HG02588 (cell line): Measurements from ENCODE around the gene IMPA2.
"Not testable (repeated sequence)": the region's sequence is repeated elsewhere in the genome, so short reads cannot be mapped to it uniquely, and the experiment has no call there.

Experiments used
- ATAC-seq: cut with Tn5 transposase; IDR thresholded peaks from one replicate; pipeline ENCODE4 v1.9.1; 2021; ENCODE audit warnings: mild to moderate bottlenecking, moderate library complexity; ENCODE audit not compliant: unreplicated experiment

The IMPA2 gene

DNA sequence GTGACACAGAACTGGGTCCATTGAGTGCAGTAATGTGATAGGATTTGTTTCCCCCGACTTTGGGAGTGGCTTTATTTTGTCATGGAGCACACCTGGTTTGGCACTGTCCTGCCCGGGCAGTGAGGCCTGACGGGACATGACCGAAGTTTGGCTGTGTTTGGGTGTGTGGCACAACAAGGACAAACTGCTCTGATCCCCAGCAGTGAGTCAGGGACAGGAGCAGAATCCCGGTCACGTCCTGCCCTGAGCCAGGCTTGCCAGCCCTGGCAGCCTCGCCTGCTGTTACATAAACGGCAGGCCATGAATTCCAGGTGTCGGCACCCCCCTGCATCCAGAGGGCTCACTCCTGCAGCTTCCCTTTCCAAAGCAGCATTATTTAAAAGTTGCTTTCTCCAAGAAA, 45.7 kb downstream of the IMPA2 start:
- no peak for ATAC-seq

DNA sequence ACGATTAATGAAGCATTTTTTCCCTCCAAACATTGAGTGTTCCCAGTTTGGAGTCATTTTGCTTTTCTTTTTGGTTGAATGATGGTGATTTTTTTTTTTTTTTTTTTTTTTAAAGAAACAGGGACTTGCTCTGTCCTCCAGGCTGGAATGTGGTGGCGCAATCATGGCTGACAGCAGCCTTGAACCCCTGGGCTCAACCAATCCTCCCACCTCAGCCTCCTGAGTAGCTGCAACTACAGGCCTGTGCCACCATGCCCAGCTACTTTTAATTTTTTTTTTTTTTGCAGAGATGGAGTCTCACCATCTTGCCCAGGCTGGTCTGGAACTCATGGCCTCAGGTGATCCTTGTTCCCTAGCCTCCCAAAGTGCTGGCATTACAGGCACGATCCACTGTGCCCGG, 46.2 kb downstream of the IMPA2 start:
- ATAC-seq, result no peak

DNA sequence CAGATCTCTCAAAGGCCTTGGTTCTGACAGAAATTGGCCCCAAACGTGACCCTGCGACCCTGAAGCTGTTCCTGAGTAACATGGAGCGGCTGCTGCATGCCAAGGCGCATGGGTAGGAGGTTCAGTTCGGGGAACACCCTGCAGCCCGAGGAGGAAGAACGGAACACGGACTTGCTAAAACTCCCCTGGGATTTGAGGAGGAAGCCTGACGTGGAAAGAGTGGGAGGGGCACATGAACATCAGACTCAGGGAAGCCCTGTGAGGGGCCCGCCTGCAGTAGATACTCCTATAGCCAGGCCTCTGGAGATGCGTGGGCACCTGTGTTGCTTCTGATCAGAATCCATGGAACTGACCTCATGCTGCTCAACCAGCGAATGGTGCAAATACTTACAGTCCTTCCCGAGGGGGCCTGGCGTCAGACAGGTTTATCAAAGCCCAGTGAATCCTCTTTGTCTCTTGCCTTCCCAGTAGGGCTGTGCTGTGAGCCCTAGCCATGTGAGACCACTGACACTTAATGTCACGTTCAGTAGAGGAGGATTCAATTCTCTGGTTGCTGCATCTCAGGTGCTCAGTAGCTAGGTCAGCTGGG, 46.8 kb downstream of the IMPA2 start:
- no peak for ATAC-seq

DNA sequence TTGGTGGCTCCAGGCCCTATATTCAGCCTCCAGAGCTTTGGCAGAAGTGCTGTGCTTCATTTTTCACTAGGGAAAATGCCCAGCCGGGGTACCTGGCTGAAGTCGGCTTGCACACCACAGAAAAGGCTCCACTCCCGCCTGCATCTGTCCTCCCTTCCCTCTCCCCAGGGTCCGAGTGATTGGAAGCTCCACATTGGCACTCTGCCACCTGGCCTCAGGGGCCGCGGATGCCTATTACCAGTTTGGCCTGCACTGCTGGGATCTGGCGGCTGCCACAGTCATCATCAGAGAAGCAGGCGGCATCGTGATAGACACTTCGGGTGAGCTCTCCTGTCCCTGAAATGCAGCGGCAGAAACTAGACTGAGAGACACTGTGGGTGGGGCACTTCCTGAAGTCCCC, 47.4 kb downstream of the IMPA2 start:
- ATAC-seq, result no peak

DNA sequence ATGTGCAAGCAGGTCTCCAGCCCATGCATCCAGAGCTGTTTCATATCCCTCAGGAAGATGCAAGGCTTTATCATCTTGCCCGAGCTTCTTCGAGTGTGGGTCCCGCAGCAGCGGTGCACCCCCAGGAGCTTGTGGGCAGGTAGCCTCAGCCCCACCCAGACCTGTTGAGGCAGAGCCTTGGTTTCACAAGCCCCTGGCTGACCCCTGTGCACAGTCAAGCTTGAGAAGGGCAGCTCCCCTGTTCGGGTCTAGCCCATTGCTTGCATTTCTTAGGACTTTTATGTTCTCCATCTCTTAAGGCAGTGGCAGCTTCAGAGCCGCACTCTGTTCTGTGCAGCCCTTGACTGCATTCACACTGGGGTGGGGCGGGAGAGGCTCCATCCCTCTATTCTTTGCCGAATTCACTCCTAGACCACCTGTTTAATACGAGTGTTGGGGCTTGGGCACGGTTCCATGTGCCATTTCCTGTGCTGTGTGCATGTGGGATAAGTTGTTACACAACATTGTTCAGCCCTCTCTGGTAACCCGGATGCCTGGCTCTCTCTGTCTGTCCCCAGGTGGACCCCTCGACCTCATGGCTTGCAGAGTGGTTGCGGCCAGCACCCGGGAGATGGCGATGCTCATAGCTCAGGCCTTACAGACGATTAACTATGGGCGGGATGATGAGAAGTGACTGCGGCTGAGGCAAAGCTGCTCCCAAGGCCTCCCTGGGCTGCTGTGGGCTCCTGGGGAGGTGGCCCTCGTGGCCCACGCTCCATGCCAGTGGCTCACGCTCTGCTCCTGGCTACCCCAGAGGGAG, 48.7 kb downstream of the IMPA2 start:
- ATAC-seq, result no peak

DNA sequence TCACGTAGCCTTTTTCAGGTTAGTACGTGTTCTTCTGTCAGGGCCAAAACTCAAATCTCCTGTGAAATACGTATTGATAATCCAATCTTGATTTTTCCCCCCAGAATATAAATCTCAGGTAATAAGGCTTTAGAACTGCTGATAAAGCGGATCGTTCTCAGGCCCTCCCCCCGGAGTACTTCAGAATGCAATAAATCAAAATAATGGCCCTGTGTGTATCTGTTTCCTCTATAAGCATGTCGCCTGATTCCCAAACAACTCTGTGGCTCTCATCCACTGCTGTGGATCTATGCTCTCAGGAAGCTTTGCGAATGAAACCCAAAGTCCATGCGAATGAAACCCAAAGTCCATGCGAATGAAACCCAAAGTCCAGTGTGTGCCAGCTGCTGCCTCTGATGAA, 49.4 kb downstream of the IMPA2 start:
- ATAC-seq, result no peak

DNA sequence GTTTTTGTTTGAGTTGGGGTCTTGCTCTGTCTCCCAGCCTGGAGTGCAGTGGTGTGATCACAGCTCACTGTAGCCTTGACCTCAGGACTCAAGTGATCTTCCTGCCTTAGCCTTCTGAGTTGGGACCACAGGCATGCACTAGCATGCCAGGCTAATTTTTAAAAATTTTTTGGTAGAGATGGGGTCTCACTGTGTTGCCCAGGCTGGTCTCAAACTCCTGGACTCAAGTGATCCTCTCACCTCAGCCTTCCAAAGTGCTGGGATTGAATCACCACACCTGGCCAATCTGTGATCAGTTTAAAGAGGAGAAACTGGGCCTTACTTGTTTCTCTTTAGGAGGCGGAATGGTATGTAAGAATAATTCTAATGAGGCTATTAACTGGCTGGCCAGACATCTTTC, 49.9 kb downstream of the IMPA2 start:
- no peak for ATAC-seq

DNA sequence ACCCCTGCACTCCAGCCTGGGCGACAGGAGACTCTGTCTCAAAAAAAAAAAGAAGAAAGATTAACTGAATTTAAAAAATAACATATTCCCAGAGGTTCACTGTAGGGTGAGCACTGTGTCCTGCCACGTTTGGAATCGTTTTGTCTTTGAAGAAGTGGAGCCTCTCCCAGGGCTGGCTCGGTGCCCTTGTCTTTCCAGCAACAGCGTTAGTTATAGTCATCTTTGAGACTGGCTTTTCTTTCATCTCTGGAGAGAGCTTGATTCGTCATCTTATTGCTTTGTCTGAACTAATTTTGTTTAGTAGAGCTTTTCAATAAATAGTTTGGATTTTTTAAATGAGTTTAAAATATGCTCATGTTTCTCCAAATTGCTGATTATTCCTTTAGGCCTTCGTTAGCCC, 50.5 kb downstream of the IMPA2 start:
- no peak for ATAC-seq

DNA sequence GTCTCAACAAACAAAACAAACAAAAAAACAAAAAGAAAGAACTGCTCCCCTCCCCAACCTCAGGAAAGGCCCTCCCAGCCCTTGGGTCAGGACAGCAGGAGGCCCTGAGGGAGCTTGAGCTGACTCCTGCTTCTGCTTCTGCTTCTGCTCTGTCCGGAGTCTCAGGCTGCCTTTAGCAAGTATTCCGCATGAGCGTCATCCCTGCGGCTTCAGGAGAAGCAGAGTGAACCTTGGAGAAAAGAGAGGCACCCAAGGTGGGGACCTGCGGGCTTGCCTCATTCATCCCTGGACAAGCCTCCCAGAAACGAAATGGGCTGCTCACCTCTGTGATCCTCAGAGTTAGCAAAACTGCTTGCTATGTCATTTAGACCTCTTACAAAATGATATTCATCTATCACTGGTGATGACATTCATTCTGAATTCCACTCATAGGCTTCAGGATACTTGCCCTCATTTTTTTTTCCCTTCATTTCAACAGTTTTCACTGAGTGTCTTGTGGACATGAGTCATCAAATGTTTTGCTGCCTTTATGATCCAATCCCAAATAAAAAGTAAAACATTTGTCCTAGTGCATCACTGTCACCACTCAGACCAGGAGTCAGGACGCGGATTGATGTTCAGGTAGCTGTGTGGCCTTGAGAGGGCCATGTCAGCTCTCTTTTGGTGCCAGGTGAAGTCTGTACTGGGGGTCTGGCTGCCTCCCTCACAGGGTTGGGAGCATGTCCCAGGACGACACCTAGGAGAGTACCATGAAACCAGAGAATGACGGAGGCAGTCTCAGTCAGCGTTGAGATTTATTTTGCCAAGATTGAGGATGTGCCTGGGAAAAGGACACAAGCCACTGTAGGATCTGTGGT, 51.7 kb downstream of the IMPA2 start:
- ATAC-seq, result no peak

DNA sequence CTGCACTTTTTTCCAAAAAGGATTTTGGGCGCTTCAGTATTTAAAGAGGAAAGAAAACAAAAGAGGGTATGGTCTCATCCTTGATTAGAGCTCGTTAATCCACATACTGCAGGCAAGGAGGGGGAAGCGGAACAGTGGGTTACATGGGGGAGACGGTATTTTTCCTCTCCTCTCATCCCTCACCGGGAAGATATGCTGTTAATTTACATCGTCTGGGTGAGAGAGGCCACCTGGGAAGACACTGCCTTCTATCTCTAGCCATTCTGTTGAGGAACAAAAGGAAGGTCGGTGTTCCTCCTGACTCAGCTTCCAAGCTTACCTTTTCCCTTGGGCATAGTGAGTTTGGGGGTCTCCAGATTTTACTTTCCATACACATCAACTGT, 52.3 kb downstream of the IMPA2 start:
- ATAC-seq, result no peak

DNA sequence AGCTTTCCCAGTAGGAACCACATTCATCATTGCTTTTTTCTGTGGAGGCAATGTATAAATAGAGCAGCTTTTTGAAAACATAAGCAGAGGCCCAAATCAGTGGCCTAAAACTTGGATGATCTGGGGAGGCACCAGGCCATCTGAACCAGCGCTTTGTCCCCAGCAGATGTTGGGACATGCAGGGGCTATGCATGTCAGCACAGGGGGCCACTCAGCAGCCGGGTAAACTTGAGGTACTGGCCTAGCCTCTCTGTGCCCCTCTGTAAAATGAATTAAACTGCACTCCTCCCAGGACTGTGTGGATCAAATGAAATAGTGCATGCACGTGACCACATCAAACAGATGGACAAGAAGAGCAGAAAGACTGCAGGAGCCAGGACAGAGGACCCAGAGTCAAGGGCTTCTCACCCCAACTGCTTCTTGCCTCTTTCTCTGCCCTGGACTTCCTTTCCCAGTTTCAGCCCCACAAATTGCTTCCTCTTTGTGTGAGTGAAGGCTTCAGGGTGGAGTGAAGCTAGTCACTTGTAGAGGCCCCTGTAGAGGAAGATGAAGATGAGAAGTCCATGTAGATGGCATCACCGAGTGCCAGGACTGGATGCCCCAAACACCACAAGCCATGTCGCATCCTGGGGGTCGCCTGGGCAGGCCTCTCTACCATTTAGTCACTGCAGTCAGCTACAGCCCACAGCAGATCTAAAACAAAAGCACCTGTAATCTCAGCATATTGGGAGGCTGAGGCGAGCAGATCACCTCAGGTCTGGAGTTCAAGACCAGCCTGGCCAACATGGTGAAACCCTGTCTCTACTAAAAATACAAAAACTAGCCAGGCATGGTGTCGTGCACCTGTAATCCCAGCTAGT, 53.2 kb downstream of the IMPA2 start:
- no peak for ATAC-seq

DNA sequence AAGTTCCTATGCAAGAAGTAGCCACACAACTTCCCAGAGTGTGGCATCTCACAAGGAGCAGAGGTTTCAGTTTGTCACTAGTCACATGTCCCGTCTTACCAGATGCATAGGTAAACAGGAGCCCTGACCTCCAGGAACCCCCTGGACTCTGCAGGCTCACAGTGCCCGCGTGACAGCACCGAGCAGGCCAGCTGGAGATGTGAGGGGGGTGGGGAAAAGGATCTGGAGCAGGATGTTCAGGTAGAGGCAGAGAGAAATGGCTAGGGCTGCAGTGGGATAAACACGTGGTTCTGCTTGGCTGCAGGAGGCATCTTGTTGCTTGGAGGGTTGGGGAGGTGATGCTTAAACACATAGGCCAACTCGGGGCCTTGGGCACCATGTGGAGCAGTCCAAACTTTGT, 54.2 kb downstream of the IMPA2 start:
- no peak for ATAC-seq

DNA sequence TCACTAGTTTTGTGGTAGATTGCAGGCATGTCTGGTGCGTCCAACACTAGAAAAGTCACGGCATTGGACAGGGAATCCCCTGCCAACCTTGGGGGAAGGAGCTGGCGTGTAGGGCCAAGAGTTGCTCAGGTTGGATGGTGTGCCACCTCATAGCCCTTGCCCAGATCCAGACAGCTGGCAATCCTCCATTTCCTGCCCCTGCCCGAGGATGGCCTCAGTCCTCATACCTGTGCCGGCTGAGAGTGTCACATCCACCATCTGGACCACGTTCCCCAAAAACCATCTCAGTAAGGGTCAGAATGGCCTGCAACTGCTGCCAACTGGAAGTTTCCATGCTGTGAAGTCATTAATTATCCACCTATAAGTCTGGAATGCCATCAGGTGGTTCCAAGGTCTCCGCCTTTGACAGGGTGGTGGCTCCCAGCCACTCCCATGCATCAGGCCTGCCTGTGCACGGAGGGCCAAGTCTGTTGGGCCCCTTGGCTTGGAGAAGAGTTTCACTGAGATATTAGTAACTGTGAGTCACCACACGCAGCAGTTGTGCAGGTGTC, 55.0 kb downstream of the IMPA2 start:
- no peak for ATAC-seq

DNA sequence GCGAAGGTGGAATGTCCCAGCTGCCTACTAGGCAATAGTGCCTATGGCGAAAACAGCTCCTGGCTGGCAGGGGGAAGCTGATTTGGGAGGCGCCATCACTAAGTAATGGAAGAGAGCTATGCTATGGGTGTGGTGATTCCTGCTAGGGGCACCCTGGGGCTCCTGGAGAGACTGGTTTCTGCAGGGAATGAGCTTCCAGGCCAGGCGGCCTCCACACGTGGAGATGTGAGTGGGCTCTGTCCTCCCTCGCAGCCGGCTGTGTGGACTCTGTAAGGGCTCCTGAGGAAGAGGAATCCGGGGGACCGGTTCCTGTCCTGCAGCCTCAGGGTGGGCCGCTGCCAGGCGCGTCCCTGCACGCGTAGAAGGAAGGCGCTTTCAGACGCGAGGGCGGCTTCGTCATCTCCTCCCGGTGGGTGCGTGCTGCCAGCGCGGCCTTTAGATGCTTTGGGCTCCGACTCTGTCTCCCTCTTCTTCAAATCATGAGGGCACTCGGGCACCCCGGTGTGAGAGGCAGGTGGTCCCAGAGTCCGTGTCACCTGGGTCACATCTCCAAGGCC, 56.9 kb downstream of the IMPA2 start:
- ATAC-seq, result no peak

DNA sequence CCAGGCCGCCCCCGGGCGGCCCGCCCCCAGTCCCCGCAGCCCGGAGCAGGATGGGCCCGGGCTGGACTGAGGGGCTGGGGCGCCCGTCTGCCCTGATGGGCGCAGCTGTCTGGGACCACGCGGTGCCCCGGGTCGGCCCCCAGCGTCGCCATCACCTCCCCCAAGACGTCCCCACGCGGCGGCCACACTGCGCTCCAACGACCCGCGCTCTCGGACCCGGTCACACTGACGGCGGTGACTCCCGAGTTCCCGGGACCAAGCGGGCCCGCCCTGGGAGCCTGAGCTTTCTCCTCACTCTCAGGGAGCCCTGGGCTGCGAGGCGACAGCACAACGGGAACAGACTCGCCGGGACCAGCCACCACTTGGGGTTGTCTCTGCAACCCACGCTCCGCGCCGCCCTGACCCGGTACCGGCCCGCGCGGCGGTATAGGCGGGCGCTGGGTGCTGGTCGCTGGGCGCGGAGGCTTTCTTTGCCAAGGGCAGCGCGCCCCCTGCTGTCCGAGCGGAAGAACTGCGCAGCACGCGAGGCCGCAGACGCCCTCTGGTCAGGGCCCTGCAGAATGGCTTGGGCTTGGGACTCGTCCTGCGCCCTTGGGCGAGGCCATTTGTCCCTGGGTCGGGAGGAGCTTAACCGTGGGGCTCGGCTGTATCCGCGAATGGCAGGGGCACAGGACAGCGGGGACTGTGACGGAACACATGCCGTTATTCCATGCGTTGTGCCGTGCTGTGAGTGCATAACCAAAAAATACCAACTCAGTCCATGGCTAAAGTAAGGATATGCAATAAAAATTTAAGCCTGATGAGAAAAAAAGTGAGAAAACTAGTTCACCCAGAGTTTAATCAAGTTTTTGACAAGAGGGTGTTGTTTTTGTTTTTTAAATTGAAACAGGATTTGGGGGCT, 57.6 kb downstream of the IMPA2 start:
- ATAC-seq, result peak; percentile 73

DNA sequence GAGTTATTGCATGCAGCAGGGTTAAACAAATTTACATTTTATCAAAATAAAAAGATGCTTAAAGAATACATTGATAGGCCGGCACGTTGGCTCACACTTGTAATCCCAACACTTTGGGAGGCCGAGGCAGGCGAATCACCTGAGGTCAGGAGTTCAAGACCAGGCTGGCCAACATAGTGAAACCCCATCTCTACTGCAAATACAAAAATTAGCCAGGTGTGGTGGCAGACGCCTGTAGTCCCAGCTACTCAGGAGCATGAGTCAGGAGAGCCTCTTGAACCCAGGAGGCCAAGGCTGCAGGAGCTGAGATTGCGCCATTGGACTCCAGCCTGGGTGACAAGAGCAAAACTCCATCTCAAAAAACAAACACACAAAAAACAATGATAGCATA, 58.2 kb downstream of the IMPA2 start:
- not testable (repeated sequence) for ATAC-seq

DNA sequence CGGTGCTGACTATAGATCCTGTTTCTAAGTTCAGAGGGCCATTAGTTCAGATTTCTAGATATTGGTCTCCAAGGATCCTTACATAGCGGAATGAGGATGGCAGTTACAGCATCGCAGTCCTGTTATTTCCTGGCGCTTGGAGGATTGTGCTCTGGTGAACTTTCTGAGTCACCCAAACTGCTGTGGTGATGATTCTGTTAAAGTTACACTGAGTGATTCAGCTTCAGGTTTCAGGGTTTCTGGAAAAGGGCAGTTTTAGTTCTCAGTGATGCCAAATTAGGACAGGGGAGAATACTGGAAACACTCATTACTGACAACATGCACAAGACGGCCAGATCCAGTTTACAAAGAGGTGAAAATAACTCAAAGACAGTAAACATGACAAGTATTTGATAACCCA, 60.3 kb downstream of the IMPA2 start:
- ATAC-seq, result no peak

DNA sequence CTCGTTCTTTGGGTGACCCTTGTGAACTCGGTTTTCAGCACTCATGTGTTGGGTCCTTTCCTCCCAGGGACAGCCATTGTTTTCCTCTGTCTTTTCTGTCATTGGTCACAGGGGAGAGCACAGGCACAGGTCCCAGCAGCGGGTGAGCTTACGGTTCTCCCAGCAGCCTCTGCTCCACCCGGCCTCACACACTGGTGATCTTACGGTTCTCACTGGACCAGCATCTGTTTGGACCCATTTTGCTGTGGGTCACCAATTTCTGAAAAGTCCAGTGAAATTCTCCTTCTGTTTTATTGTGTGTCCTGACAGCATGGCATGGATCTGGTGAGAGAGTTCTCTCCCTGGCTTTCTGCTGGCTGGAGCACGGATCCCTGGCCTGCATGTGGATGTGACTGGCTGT, 62.5 kb downstream of the IMPA2 start:
- no peak for ATAC-seq

DNA sequence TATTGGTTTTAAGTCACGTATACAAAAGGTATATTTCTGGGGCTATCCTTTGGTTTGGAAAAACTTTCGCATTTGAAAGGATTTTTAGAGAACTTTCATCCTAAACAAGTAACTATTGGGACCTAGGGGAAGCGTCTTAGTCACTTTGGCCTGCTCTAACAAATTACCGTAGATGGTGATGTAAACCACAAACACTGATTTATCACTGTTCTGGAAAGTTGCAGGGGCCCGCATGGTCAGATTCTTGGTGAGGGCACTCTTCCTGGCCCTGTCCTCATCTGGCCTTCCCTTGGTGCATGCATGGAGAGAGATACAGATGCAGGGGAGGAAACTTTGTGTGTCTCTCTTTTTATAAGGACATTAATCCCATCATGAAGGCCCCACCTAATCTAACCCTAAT, 63.3 kb downstream of the IMPA2 start:
- no peak for ATAC-seq
